PC-3 (cell line): ENCODE measurements around the gene CLPSL2.

Experiments used
- CTCF ChIP-seq: fragments of 300-600 bp; sonication (generic); conservative IDR thresholded peaks from 2 replicates; pipeline ENCODE4 v1.5.1; 2017; ENCODE audit warnings: antibody characterized with exemption, low read depth, mild to moderate bottlenecking, low read length
- EZH2 ChIP-seq: fragments of 300-600 bp; sonication (generic); IDR thresholded peaks from one replicate; pipeline ENCODE4 v1.6.1; 2017; ENCODE audit warnings: antibody characterized with exemption, mild to moderate bottlenecking, low read length; ENCODE audit not compliant: unreplicated experiment

GRCh38 chr6:35742842-35743241, 33.6 kb upstream of the CLPSL2 start:
- no peak for TF ChIP-seq CTCF
- TF ChIP-seq EZH2, result no peak
